Epithelial cell of proximal tubule (primary cell): Measurements from ENCODE around the gene MAP2. TPM values are rescaled to one million over a fixed set of nuclear protein-coding genes. Genes with fewer than 3 reads are reported as not detected.

ENCODE experiments used
- DNase-seq: peaks from one replicate; pipeline ENCODE4 v3.0.0-alpha.2; 2011; ENCODE audit warnings: low read depth
- H3K4me3 ChIP-seq: 2 replicates; pipeline ENCODE4 v1.5.1; 2011; ENCODE audit warnings: low read depth, mild to moderate bottlenecking, low read length
- total RNA-seq: library from RNA; depleted of rRNA; stranded (reverse); fragments of >200 nt; gene quantifications from 2 replicates; pipeline ENCODE4 v1.2.3, GENCODE V29; 2015
- TF ChIP-seq, protein P1 (sequence below): conservative IDR thresholded peaks from 2 replicates; pipeline ENCODE4 v1.5.1; 2012; ENCODE audit warnings: low read depth, mild to moderate bottlenecking, low read length

The MAP2 gene
- total RNA-seq, 1 donor from 2014 or later = 12.2 TPM

DNA sequence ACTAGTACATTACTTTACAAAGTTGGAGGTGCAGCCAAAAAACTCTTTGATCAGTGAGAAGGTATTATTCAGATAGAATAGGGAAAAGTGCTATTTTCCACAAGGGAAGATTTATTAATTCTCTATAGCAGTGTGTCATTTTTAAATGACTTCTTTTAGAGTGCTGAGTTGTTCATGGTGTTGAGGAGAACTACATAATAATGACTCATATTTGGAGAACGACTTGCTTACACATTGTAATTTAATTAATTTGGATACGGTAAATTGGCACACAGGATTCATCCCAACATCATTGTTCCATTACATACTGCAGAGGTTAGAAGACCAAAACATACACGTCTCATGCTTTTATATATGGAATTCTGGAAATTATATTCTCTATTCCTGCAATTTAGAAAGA, 22.1 kb upstream of the MAP2 start:
- TF ChIP-seq, protein P1, sequence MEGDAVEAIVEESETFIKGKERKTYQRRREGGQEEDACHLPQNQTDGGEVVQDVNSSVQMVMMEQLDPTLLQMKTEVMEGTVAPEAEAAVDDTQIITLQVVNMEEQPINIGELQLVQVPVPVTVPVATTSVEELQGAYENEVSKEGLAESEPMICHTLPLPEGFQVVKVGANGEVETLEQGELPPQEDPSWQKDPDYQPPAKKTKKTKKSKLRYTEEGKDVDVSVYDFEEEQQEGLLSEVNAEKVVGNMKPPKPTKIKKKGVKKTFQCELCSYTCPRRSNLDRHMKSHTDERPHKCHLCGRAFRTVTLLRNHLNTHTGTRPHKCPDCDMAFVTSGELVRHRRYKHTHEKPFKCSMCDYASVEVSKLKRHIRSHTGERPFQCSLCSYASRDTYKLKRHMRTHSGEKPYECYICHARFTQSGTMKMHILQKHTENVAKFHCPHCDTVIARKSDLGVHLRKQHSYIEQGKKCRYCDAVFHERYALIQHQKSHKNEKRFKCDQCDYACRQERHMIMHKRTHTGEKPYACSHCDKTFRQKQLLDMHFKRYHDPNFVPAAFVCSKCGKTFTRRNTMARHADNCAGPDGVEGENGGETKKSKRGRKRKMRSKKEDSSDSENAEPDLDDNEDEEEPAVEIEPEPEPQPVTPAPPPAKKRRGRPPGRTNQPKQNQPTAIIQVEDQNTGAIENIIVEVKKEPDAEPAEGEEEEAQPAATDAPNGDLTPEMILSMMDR = no peak
- no peak for DNase-seq
- H3K4me3 ChIP-seq = no peak overlapping the region

DNA sequence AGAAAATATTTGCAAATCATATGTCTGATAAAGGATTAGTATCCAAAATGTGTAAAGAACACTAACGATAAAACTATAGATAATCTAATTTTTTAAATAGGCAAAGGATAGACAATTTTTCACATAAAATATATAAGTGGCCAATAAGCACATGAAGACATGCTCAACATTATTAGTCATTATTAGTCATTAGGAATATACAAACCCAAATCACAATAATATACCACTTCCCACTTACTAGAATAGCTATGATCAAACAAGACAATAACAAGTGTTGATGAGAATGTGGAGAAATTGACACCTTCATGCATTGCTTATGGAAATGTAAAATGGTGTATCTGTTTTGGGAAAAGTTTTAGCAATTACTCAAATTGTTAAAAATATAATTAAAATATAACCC, 12.6 kb upstream of the MAP2 start:
- H3K4me3 ChIP-seq = no peak overlapping the region
- TF ChIP-seq, protein P1 = no peak
- DNase-seq = no peak

DNA sequence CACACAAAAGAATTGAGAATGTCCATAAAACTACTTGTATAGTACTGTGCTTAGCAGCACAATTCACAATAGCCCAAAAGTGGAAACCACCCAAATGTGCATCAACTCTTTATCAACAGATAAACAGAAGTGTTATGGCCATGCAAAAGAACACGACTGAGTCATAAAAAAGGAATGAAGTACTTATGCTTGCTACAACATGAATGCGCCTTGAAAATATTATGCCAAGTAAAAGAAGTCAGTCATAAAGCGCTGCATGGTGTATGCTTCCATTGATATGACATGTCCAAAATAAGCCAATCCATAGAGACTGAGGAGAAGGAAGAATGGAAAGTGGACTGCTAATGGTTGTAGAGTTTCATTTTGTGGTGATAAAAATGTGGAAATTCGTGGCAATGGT, 12.1 kb upstream of the MAP2 start:
- no peak for DNase-seq
- TF ChIP-seq, protein P1 = no peak
- no peak overlapping the region for H3K4me3 ChIP-seq

DNA sequence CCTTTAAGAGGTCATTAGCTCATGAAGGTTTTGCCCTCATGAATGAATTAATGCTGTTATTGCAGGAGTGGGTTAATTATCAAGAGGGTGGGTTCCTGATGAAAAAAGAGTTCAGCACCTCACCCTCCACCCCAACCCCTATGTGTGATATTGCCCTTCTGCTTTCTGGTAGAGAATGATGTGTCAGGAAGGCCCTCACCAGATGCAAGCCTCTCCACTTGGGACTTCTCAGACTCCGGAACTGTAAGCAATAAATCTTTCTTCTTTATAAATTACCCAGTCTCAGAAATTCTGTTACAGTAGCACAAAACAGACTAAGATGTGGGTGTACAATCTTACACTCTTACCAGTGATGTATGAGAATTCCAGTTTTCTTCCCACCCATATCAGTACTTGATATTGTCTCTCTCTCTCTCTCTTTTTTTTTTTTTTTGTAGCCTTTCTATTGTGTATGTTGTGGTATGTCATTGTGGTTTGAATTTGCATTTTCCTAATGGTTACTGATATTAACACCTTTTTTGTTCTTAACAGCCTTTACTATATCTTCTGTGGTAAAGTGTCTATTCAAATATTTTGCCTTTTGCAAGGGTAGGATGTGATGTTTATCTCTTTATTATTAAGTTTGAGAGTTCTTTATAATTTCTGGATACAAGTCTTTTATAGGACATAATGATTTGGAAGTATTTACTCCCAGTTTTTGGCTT, 10.4 kb upstream of the MAP2 start:
- H3K4me3 ChIP-seq = no peak overlapping the region
- DNase-seq = no peak
- TF ChIP-seq, protein P1 = no peak

DNA sequence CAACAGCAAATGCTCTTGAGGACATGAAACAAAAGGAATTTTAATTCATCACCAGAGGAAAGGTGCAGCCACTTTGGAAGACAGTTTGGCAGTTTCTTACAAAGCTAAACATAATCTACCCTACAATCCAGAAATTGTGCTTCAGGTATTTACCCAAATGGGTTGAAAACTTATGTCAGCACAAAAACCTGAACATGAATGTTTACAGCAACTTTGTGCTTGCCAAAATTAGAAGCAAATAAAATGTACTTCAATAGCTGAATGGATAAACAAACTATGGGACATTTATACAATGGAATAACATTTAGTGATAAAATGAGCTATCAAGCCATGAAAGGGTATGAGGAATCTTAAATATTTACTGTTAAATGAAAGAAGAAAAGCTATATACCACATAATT, 6.9 kb upstream of the MAP2 start:
- TF ChIP-seq, protein P1 = no peak
- no peak for DNase-seq
- no peak overlapping the region for H3K4me3 ChIP-seq

DNA sequence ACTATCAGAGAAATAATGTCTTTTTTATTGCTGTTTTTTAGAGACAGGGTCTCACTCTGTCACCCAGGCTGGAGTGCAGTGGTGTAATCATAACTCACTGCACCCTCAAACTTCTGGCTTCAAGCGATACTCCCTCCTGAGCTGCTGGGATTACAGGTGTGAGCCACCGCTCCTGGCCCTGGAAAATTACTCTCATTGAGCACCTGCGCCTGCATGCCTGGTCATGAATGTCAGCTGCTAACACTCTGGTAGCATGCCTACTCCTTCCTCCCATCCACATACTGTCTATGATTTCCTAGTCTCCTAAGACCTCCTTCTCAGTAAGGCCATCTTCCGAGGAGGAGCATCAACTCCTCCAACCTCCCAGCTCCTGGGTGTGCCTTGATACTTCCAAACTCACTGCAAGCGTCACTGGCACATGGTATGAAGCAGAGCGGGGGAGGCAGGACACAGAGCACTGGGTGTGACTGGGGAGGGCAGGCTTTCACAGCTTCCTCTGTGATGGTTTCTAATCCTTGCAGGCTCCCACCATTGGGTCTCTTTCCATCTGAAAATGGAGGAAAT, 1.6 kb upstream of the MAP2 start:
- H3K4me3 ChIP-seq = no peak overlapping the region
- TF ChIP-seq, protein P1 = no peak
- DNase-seq = no peak

DNA sequence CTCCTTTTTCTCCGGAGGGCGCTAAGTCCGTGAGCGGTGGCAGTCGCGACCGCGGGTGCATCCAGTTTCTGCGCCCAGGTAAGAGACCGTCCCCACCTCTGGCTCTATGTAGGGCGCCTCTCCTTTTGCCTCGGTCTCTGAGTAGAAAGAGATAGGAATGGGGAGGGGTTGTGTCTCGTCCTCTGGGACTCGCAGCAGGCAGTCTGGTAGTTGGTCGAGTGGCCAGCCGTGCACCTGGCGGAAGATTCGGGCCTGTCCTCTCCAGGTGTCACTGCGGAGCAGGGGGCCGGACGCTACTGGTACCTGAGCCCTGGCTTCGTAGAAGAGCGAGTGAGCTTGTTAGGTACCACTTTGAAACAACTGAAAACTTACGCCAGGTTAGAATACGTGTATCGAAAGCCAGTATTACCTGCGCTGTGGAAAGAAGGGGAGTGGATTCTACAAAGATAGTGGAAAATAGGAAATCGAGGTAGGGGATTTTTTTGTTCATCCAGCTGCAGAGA, 403 bp downstream of the MAP2 start:
- TF ChIP-seq, protein P1 = no peak
- H3K4me3 ChIP-seq = peak overlapping the region; percentile 74
- no peak for DNase-seq
